Mesenchymal stem cell (in vitro differentiated cells and primary cell): ENCODE results near the gene VEGFB.

Experiments
- DNase-seq: peaks from one replicate; pipeline ENCODE4 v3.0.0-alpha.2; 2013
- H2AFZ ChIP-seq: one replicate; pipeline ENCODE4 v1.6.1; 2013; ENCODE audit warnings: low read depth, mild to moderate bottlenecking, control low read depth, inconsistent platforms, low read length, moderate library complexity
- H2AK5ac ChIP-seq: 2 replicates; pipeline ENCODE4 v1.6.1; 2013; ENCODE audit warnings: low read length, moderate library complexity, mild to moderate bottlenecking, inconsistent platforms; ENCODE audit not compliant: severe bottlenecking
- H2BK120ac ChIP-seq: one replicate; pipeline ENCODE4 v1.6.1; 2013; ENCODE audit warnings: low read depth, mild to moderate bottlenecking, inconsistent platforms, low read length, moderate library complexity
- H2BK12ac ChIP-seq, 2 experiments: one replicate each; pipeline ENCODE4 v1.6.1; 2013; ENCODE audit warnings: inconsistent platforms in 2 of 2, low read length in 2 of 2, mild to moderate bottlenecking in 2 of 2, moderate library complexity in 2 of 2, control low read depth in 1 of 2
- H2BK15ac ChIP-seq: one replicate; pipeline ENCODE4 v1.6.1; 2013; ENCODE audit warnings: mild to moderate bottlenecking, low read depth, inconsistent platforms; ENCODE audit not compliant: poor library complexity, severe bottlenecking
- H2BK5ac ChIP-seq: 2 replicates; pipeline ENCODE4 v1.6.1; 2013; ENCODE audit warnings: low read depth, mild to moderate bottlenecking, low read length, control low read depth, inconsistent platforms; ENCODE audit not compliant: poor library complexity, severe bottlenecking
- H3K14ac ChIP-seq, 2 experiments: one replicate each; pipeline ENCODE4 v1.6.1; 2013; ENCODE audit warnings: inconsistent platforms in 2 of 2, low read length in 2 of 2, control low read depth in 1 of 2, mild to moderate bottlenecking in 1 of 2, moderate library complexity in 1 of 2
- H3K18ac ChIP-seq, 2 experiments: one replicate each; pipeline ENCODE4 v1.6.1; 2013; ENCODE audit warnings: inconsistent platforms in 2 of 2, low read length in 2 of 2, control low read depth in 1 of 2, low read depth in 1 of 2, mild to moderate bottlenecking in 1 of 2
- H3K23ac ChIP-seq, 2 experiments: one replicate each; pipeline ENCODE4 v1.6.1; 2013; ENCODE audit warnings: inconsistent platforms in 2 of 2, low read length in 2 of 2, mild to moderate bottlenecking in 2 of 2, moderate library complexity in 2 of 2, control low read depth in 1 of 2
- H3K27ac ChIP-seq: 2 replicates; pipeline ENCODE4 v1.5.1; 2013; ENCODE audit warnings: mild to moderate bottlenecking, moderate library complexity, low read length, control low read depth, inconsistent platforms; ENCODE audit not compliant: poor library complexity, severe bottlenecking
- H3K27me3 ChIP-seq, 2 experiments: 2 replicates each; pipeline versions ENCODE4 v1.6.1 to v1.7.0; 2013; ENCODE audit warnings: low read length in 2 of 2, mild to moderate bottlenecking in 2 of 2, moderate library complexity in 2 of 2, control low read depth in 1 of 2, inconsistent platforms in 1 of 2; ENCODE audit not compliant: control insufficient read depth in 1 of 2, insufficient read depth in 1 of 2
- H3K36me3 ChIP-seq, 2 experiments: 2 replicates each; pipeline versions ENCODE4 v1.6.1 to v1.7.0; 2013; ENCODE audit warnings: low read length in 2 of 2, control low read depth in 1 of 2, inconsistent platforms in 1 of 2, low read depth in 1 of 2, mild to moderate bottlenecking in 1 of 2; ENCODE audit not compliant: insufficient read depth in 2 of 2, control insufficient read depth in 1 of 2
- H3K4ac ChIP-seq, 2 experiments: one replicate each; pipeline ENCODE4 v1.6.1; 2013; ENCODE audit warnings: inconsistent platforms in 2 of 2, low read length in 2 of 2, mild to moderate bottlenecking in 2 of 2, moderate library complexity in 2 of 2, control low read depth in 1 of 2, low read depth in 1 of 2
- H3K4me1 ChIP-seq: 2 replicates; pipeline ENCODE4 v1.6.1; 2013; ENCODE audit warnings: low read depth, low read length, control low read depth; ENCODE audit not compliant: control insufficient read depth, insufficient read depth
- H3K4me2 ChIP-seq: 2 replicates; pipeline ENCODE4 v1.6.1; 2013; ENCODE audit warnings: low read length, mild to moderate bottlenecking, inconsistent platforms; ENCODE audit not compliant: poor library complexity, severe bottlenecking
- H3K4me3 ChIP-seq, 2 experiments: 2 replicates each; pipeline versions ENCODE4 v1.5.1 to v1.7.0; 2013; ENCODE audit warnings: low read length in 2 of 2, mild to moderate bottlenecking in 2 of 2, control low read depth in 1 of 2, low read depth in 1 of 2; ENCODE audit not compliant: insufficient read depth in 1 of 2
- H3K79me1 ChIP-seq: replicated peaks from 2 replicates; pipeline ENCODE4 v1.6.1; 2013; ENCODE audit warnings: mild to moderate bottlenecking, control low read depth, low read length, inconsistent platforms; ENCODE audit not compliant: poor library complexity, severe bottlenecking
- H3K9ac ChIP-seq: 2 replicates; pipeline ENCODE4 v1.7.0; 2013; ENCODE audit warnings: mild to moderate bottlenecking, low read length, moderate library complexity
- H3K9me3 ChIP-seq: 2 replicates; pipeline ENCODE4 v1.7.0; 2013; ENCODE audit warnings: mild to moderate bottlenecking, low read length; ENCODE audit not compliant: control insufficient read depth
- H4K8ac ChIP-seq: one replicate; pipeline ENCODE4 v1.6.1; 2013; ENCODE audit warnings: inconsistent platforms, mild to moderate bottlenecking, low read length, moderate library complexity
- H4K91ac ChIP-seq: one replicate; pipeline ENCODE4 v1.6.1; 2013; ENCODE audit warnings: mild to moderate bottlenecking, low read length, inconsistent platforms
- WGBS: methylation state at CpG from one replicate; pipeline ENCODE4 v1.1.7; 2013; ENCODE audit warnings: mixed read lengths; 5-methylcytosine and 5-hydroxymethylcytosine counted together

The VEGFB gene

GRCh38 chr11:64263021-64263946 lies 28.9 kb downstream of the VEGFB start:
- peaks cover 19% of the 10 kb centered on the region for H3K79me1 ChIP-seq
- DNase-seq, result peak; percentile 84
- peak overlapping the region; percentile 1 for H3K9ac ChIP-seq
- H3K36me3 ChIP-seq, result peaks cover 75 to 96% of the 10 kb centered on the region in 2 experiments
- H4K91ac ChIP-seq, result peak overlapping the region; percentile 85
- H3K4me1 ChIP-seq, result peaks cover 30% of the 10 kb centered on the region
- peak overlapping the region; percentile 68 for H2AK5ac ChIP-seq
- H3K18ac ChIP-seq, result peak overlapping the region; percentile 67 to 87
- H3K4me2 ChIP-seq, result no peak overlapping the region
- H3K4ac ChIP-seq, result peak overlapping the region; percentile 70 to 71
- H2BK120ac ChIP-seq, result peak overlapping the region; percentile 37
- H3K9me3 ChIP-seq, result no peaks in the 10 kb centered on the region
- peak overlapping the region; percentile 80 for H4K8ac ChIP-seq
- peak overlapping the region; percentile 66 for H3K27ac ChIP-seq
- peak overlapping the region in 1 of 2 experiments; percentile 60 for H3K23ac ChIP-seq
- H3K4me3 ChIP-seq, result no peak overlapping the region
- no peak overlapping the region for H2AFZ ChIP-seq
- 58% methylated on average over 28 of the region's 29 CpGs for WGBS
- H2BK12ac ChIP-seq, result peak overlapping the region; percentile 75
- H3K27me3 ChIP-seq, result no peaks in the 10 kb centered on the region
- H2BK15ac ChIP-seq, result peak overlapping the region; percentile 34
- peak overlapping the region in 1 of 2 experiments; percentile 88 for H3K14ac ChIP-seq
- H2BK5ac ChIP-seq, result no peak overlapping the region

DNA sequence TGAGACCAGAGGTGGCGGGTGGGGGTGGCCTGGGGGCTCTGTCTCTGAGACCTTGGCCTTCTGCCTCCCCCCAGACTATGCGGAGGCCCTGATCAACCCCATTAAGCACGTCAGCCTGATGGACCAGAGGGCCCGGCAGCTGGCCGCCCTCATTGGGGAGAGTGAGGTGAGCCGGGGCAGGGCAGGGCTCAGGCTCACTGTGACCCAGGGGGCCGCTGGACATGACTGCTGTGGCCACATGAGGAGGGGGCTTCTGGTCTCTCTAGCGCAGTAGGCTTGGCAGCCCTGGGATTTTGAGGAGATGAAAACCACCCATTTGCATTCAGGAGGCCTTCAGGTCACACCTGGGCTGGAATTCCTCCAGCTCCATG lies 29.5 kb downstream of the VEGFB start:
- Histone ChIP-seq H3K4ac (no peak overlapping the region), H3K18ac (no peak overlapping the region), H3K14ac (no peak overlapping the region), H2BK120ac (no peak overlapping the region), H3K36me3 (peaks cover 69 to 93% of the 10 kb centered on the region in 2 experiments), H4K91ac (peak overlapping the region; percentile 28), H2BK15ac (peak overlapping the region; percentile 12), H3K79me1 (peaks cover 16% of the 10 kb centered on the region), H3K9me3 (no peaks in the 10 kb centered on the region), H2BK12ac (peak overlapping the region in 1 of 2 experiments; percentile 32), H3K4me1 (peaks cover 36% of the 10 kb centered on the region), H3K9ac (no peak overlapping the region), H3K4me2 (no peak overlapping the region), H2BK5ac (no peak overlapping the region), H3K4me3 (no peak overlapping the region), H3K27ac (no peak overlapping the region), H2AFZ (no peak overlapping the region), H2AK5ac (no peak overlapping the region), H3K27me3 (no peaks in the 10 kb centered on the region), H4K8ac (no peak overlapping the region), H3K23ac (no peak overlapping the region)
- DNase-seq, result no peak
- 96% methylated on average over 8 of the region's 8 CpGs for WGBS

DNA sequence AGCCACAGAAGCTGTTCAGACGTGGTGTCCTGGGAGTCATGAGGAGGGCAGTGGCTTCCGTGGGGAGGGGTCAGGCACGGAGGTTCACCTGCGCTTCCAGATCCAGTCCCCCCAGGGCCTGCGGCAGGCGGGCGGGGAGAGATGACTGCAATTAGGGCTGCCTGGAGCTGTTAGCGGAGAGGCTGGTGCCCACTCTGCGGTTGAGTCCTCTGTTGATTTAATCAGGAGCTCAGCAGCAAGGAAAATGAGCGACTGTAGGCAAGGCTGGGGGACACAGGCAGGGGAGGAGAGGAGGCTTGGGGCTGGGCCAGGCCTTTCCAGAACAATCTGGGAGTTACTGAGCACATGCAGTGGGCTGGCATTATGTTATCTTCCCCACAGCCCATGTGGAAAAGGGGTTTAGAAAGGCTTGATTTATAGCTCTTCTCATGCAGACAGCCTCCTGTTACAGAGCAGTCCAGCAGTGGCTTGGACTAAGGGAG lies 30.0 kb downstream of the VEGFB start:
- WGBS, result 92% methylated on average over 10 of the region's 10 CpGs
- no peak overlapping the region for H3K4ac ChIP-seq
- H3K4me2 ChIP-seq, result no peak overlapping the region
- no peaks in the 10 kb centered on the region for H3K27me3 ChIP-seq
- H3K9ac ChIP-seq, result no peak overlapping the region
- H3K4me1 ChIP-seq, result peaks cover 35% of the 10 kb centered on the region
- no peak overlapping the region for H2BK5ac ChIP-seq
- peak overlapping the region in 1 of 2 experiments; percentile 29 for H2BK12ac ChIP-seq
- no peak overlapping the region for H2BK15ac ChIP-seq
- H2BK120ac ChIP-seq, result no peak overlapping the region
- H4K91ac ChIP-seq, result no peak overlapping the region
- H3K36me3 ChIP-seq, result peaks cover 64 to 88% of the 10 kb centered on the region in 2 experiments
- H3K27ac ChIP-seq, result no peak overlapping the region
- H2AFZ ChIP-seq, result no peak overlapping the region
- no peaks in the 10 kb centered on the region for H3K9me3 ChIP-seq
- no peak overlapping the region for H3K4me3 ChIP-seq
- no peak overlapping the region for H4K8ac ChIP-seq
- H3K18ac ChIP-seq, result no peak overlapping the region
- no peak overlapping the region for H2AK5ac ChIP-seq
- no peak overlapping the region for H3K23ac ChIP-seq
- DNase-seq, result no peak
- peaks cover 16% of the 10 kb centered on the region for H3K79me1 ChIP-seq
- no peak overlapping the region for H3K14ac ChIP-seq
